Sigmoid colon (tissue), 4 donors: Measurements from ENCODE around the gene FASTK.
A peak's percentile ranks its signal among the peaks of the same experiment; 100 is the strongest.

ENCODE experiments used
- EP300 ChIP-seq, 4 donors: sonication (generic); formaldehyde crosslinking; IDR thresholded peaks; one replicate each; pipeline ENCODE4 v1.6.1; 2017; ENCODE audit warnings: antibody characterized with exemption in 4 of 4
- POLR2A ChIP-seq, 2 donors: fragments of 450-650 bp; IDR thresholded peaks; one replicate each; pipeline ENCODE4 v1.6.1; 2016; ENCODE audit warnings: antibody characterized with exemption in 2 of 2, mild to moderate bottlenecking in 2 of 2, moderate library complexity in 2 of 2
- POLR2AphosphoS5 ChIP-seq, 4 donors: sonication (generic); formaldehyde crosslinking; IDR thresholded peaks; one replicate each; pipeline ENCODE4 v1.6.1; 2017; ENCODE audit warnings: antibody characterized with exemption in 4 of 4
- TF ChIP-seq, protein P1 (sequence below), 4 experiments: fragments of 450-650 bp in 3 of 4; fragments of 200-600 bp in 1 of 4; IDR thresholded peaks; one replicate each; pipeline ENCODE4 v1.5.1; 2016 to 2019; ENCODE audit warnings: antibody characterized with exemption in 4 of 4, mild to moderate bottlenecking in 3 of 4, moderate library complexity in 2 of 4

DNA sequence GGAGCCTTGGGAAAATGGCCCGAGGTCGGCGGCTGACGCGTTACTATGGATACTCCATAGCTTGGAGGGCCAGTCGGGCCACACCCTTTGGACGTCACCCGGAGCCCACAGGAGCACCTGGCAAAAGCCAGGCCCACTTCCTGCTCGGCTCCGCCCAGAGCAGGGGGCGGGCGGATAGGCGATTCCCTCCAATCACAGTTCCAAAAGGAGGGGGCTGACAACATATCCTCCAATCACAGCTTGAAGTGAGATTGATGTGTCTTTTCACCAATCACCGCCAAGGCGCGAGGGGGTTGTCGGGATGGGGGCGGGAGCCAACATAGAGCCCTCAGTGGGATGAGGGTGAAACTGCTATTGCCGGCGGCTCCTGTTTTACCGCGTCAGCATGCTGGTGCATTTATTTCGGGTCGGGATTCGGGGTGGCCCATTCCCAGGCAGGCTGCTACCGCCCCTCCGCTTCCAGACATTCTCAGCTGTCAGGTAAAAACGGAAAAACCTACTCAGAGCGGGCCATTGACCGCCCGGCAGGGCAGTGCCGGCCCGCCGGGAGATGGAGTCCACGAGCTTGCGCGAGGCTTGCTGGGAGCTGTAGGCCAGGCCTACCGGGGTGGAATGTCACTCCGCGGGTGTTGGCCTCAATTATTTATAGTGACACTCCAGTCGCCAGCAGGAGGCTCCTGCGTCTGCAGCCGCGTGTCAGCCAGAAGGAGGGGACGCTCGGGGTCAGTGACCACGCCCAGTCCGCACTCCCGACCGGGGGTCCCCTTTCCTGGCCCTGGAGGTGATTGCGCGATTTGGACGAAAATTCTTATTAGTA is 52.3 kb downstream of the FASTK start, which contains the start of gene ABCB8:
- TF ChIP-seq, protein P1, sequence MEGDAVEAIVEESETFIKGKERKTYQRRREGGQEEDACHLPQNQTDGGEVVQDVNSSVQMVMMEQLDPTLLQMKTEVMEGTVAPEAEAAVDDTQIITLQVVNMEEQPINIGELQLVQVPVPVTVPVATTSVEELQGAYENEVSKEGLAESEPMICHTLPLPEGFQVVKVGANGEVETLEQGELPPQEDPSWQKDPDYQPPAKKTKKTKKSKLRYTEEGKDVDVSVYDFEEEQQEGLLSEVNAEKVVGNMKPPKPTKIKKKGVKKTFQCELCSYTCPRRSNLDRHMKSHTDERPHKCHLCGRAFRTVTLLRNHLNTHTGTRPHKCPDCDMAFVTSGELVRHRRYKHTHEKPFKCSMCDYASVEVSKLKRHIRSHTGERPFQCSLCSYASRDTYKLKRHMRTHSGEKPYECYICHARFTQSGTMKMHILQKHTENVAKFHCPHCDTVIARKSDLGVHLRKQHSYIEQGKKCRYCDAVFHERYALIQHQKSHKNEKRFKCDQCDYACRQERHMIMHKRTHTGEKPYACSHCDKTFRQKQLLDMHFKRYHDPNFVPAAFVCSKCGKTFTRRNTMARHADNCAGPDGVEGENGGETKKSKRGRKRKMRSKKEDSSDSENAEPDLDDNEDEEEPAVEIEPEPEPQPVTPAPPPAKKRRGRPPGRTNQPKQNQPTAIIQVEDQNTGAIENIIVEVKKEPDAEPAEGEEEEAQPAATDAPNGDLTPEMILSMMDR (IDR thresholded peaks at IDR 0.05), result peak; percentile 24 to 61 (median 38)
- TF ChIP-seq EP300 (IDR thresholded peaks at IDR 0.05) (peak in 1 of 4 donors; percentile 39), POLR2A (IDR thresholded peaks at IDR 0.05) (peak in 1 of 2 donors; percentile 16), POLR2AphosphoS5 (IDR thresholded peaks at IDR 0.05) (peak; percentile 39 to 73 (median 68))
